CD4-positive, alpha-beta T cell treated with Interleukin-4 for 4 hours (primary cell): Measurements from ENCODE around the gene RNASE7.

Source experiments
- DNase-seq: peaks from one replicate; pipeline ENCODE4 v3.0.0-alpha.2; 2020

RNASE7 gene

GRCh38 chr14:21069388-21070082 is 27.4 kb downstream of the RNASE7 start:
- no peak for DNase-seq

- no peak for DNase-seq
Measured at GRCh38 chr14:21070083-21070609, 28.0 kb downstream of the RNASE7 start, which contains the start of gene ARHGEF40. Gene ARHGEF40 (plus strand): TSS chr14:21070304. CDS start chr14:21070397, 93 bp downstream.

- no peak for DNase-seq
Measured at GRCh38 chr14:21070610-21071224, 28.6 kb downstream of the RNASE7 start.

- DNase-seq = peak; percentile 56
Measured at GRCh38 chr14:21071225-21072030, 29.3 kb downstream of the RNASE7 start.

- no peak for DNase-seq
Measured at GRCh38 chr14:21072031-21072473, 29.9 kb downstream of the RNASE7 start.

- DNase-seq = no peak
Measured at GRCh38 chr14:21072781-21073339, 30.7 kb downstream of the RNASE7 start.

GRCh38 chr14:21073921-21074320 is 31.8 kb downstream of the RNASE7 start:
- no peak for DNase-seq

- DNase-seq = no peak
Measured at GRCh38 chr14:21074398-21075272, 32.5 kb downstream of the RNASE7 start.

- DNase-seq = no peak
Measured at GRCh38 chr14:21075719-21076437, 33.7 kb downstream of the RNASE7 start.

GRCh38 chr14:21077672-21078071 is 35.5 kb downstream of the RNASE7 start:
- no peak for DNase-seq

GRCh38 chr14:21078287-21078686 is 36.1 kb downstream of the RNASE7 start:
- no peak for DNase-seq

GRCh38 chr14:21078726-21079125 is 36.6 kb downstream of the RNASE7 start:
- DNase-seq = no peak

GRCh38 chr14:21081521-21082142 is 39.5 kb downstream of the RNASE7 start:
- DNase-seq = no peak

GRCh38 chr14:21083565-21084325 is 41.6 kb downstream of the RNASE7 start:
- no peak for DNase-seq

GRCh38 chr14:21084396-21084795 is 42.2 kb downstream of the RNASE7 start:
- DNase-seq = no peak

- DNase-seq = no peak
Measured at GRCh38 chr14:21084998-21085853, 43.1 kb downstream of the RNASE7 start.

GRCh38 chr14:21086908-21087293 is 44.7 kb downstream of the RNASE7 start:
- DNase-seq = no peak

GRCh38 chr14:21087294-21088091 is 45.3 kb downstream of the RNASE7 start:
- DNase-seq = peak; percentile 99
